Measurements from ENCODE around the gene ERCC1. TPM values are rescaled to one million over a fixed set of nuclear protein-coding genes. Genes with fewer than 3 reads are reported as not detected.

Gene ERCC1
- total RNA-seq, 1 donor from 2014 or later = 123 TPM

Small RNA genes lying within 50 kb of the gene (microRNA-seq; reads per million reads assigned to microRNA genes)
- not detected for gene MIR6088 (ENCODE audit: borderline number of aligned reads, borderline replicate concordance)

Small RNA genes lying within 50 kb of the gene (small RNA-seq; reads per million reads assigned to genes)
- not detected for gene MIR6088

Other genes with a start within 250 kb of the ERCC1 start
- 28.7 TPM for gene TRAPPC6A, start 245.7 kb downstream of the ERCC1 start, total RNA-seq
- 12.5 TPM for gene BLOC1S3, start 245.1 kb downstream of the ERCC1 start, total RNA-seq
- 6.1 TPM for gene EXOC3L2, start 178.5 kb downstream of the ERCC1 start, total RNA-seq
- 16.7 TPM for gene MARK4, start 172.6 kb downstream of the ERCC1 start, total RNA-seq
- gene CKM, start 101.0 kb downstream of the ERCC1 start, total RNA-seq = not detected
- 20.9 TPM for gene KLC3, start 83.2 kb downstream of the ERCC1 start, total RNA-seq
- 17.9 TPM for gene ERCC2, start 53.3 kb downstream of the ERCC1 start, total RNA-seq
- 111 TPM for gene PPP1R13L, start 18.8 kb downstream of the ERCC1 start, total RNA-seq
- gene POLR1G, start 17.3 kb downstream of the ERCC1 start, total RNA-seq = 2.2 TPM
- 20.6 TPM for gene FOSB, start 44.1 kb upstream of the ERCC1 start, total RNA-seq
- 13.0 TPM for gene RTN2, start 73.1 kb upstream of the ERCC1 start, total RNA-seq
- gene PPM1N, start 74.5 kb upstream of the ERCC1 start, total RNA-seq = 3.9 TPM
- 103 TPM for gene VASP, start 83.6 kb upstream of the ERCC1 start, total RNA-seq
- 6.6 TPM for gene OPA3, start 160.9 kb upstream of the ERCC1 start, total RNA-seq
- 3.4 TPM for gene GPR4, start 178.3 kb upstream of the ERCC1 start, total RNA-seq
- 74.9 TPM for gene EML2, start 215.5 kb upstream of the ERCC1 start, total RNA-seq
- 3.4 TPM for gene GIPR, start 244.3 kb upstream of the ERCC1 start, total RNA-seq

All from vagina (tissue), 2 donors.